H1 (cell line): ENCODE measurements around the gene GH2. TPM values are rescaled to one million over a fixed set of nuclear protein-coding genes. Genes with fewer than 3 reads are reported as not detected.

Source experiments
- EGR1 ChIP-seq: IDR thresholded peaks from 2 replicates; pipeline ENCODE4 v1.6.1; 2011; ENCODE audit warnings: low read depth, low read length, borderline replicate concordance
- EP300 ChIP-seq, 2 experiments: IDR thresholded peaks; 1 replicate in 1 of 2; 2 replicates in 1 of 2; pipeline ENCODE4 v1.6.1; 2011 to 2012; ENCODE audit warnings: low read depth in 2 of 2, low read length in 2 of 2, mild to moderate bottlenecking in 2 of 2, borderline replicate concordance in 1 of 2, inconsistent platforms in 1 of 2, moderate library complexity in 1 of 2
- JUN ChIP-seq: IDR thresholded peaks from 2 replicates; pipeline ENCODE4 v1.6.1; 2011; ENCODE audit warnings: low read depth, mild to moderate bottlenecking, improper control_type of control experiment, low read length
- MAFK ChIP-seq: IDR thresholded peaks from 2 replicates; pipeline ENCODE4 v1.6.1; 2012; ENCODE audit warnings: low read depth, mild to moderate bottlenecking, improper control_type of control experiment, low read length
- polyA plus RNA-seq, 7 experiments: library from polyadenylated mRNA; depleted of rRNA in 3 of 7; stranded (reverse) in 5 of 7; unstranded in 2 of 7; fragments of >200 nt in 5 of 7; fragments of 200-250 nt in 2 of 7; gene quantifications; 1 replicate in 5 of 7; 2 replicates in 1 of 7; 4 replicates in 1 of 7; pipeline versions ENCODE4 v1.2.1 to v1.2.3, GENCODE V29; 2011 to 2013; ENCODE audit warnings: missing spikeins in 2 of 7, mixed read lengths in 2 of 7
- total RNA-seq: library from RNA; stranded (reverse); fragmentation: NEBNext Ultra II Directional; extraction: Animal tissue kit (Norgen Biotek cat#: 25700); gene quantifications from 2 replicates; pipeline ENCODE4 v1.2.1, GENCODE V29; 2021

Gene GH2
- total and polyA plus RNA-seq, 2 of the 8 experiments (the other 6 are each of a cell fraction or from before 2014, with no cell fraction given): 0.60 to 1.5 TPM

- no peak for TF ChIP-seq JUN
- TF ChIP-seq EP300 (IDR thresholded peaks at IDR 0.05; ENCODE audit: borderline replicate concordance in 1 of 2, low read depth in 2 of 2, low read length in 2 of 2): no peak
- TF ChIP-seq MAFK: no peak
- TF ChIP-seq EGR1: no peak
These were observed 44.3 kb downstream of the GH2 start (continued) for GRCh38 chr17:63837480-63837879.
